Measurements from ENCODE around the gene TREH. TPM values are rescaled to one million over a fixed set of nuclear protein-coding genes. Genes with fewer than 3 reads are reported as not detected.

The TREH gene
- total RNA-seq, 1 experiment from 2014 or later = 0.05 TPM

DNA sequence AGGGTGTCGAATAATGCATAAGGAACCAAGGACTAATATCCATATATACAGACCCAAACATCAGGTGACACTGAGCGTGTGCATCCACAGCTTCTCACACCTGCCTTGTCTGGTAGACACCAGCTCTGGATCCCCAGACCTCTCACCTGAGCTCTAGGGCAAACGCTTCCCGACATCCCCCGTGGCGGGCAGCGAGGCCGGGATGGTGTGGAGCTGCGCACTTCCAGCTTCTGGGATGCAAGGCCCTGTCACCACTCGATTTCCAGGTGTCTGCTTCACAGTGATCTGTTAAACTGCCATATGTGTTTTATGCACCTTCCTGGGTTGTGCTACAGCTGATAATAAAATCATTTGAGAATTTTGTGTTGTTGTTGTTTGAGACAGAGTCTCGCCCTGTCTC is 15.3 kb upstream of the TREH start:
- BruUV-seq (replicated peaks) = no TSS peak
- CTCF ChIA-PET = interaction anchor here (0.7 kb wide), 1 partner anchor 59 kb away, joined by 3 read pairs; no protein-coding TSS in a partner anchor
- intact Hi-C loops (cut with micrococcal nuclease; ENCODE audit: unreplicated experiment) (loop anchor here (5.0 kb wide), 1 partner anchor 83 kb away; no protein-coding TSS in a partner anchor), in situ Hi-C loops (cut with HindIII; ENCODE audit: low pct_unique_long_range_greater_than_20kb, low sequenced_read_pairs) (no loop called here)
- no peak for ATAC-seq
- TF ChIP-seq, protein P1, sequence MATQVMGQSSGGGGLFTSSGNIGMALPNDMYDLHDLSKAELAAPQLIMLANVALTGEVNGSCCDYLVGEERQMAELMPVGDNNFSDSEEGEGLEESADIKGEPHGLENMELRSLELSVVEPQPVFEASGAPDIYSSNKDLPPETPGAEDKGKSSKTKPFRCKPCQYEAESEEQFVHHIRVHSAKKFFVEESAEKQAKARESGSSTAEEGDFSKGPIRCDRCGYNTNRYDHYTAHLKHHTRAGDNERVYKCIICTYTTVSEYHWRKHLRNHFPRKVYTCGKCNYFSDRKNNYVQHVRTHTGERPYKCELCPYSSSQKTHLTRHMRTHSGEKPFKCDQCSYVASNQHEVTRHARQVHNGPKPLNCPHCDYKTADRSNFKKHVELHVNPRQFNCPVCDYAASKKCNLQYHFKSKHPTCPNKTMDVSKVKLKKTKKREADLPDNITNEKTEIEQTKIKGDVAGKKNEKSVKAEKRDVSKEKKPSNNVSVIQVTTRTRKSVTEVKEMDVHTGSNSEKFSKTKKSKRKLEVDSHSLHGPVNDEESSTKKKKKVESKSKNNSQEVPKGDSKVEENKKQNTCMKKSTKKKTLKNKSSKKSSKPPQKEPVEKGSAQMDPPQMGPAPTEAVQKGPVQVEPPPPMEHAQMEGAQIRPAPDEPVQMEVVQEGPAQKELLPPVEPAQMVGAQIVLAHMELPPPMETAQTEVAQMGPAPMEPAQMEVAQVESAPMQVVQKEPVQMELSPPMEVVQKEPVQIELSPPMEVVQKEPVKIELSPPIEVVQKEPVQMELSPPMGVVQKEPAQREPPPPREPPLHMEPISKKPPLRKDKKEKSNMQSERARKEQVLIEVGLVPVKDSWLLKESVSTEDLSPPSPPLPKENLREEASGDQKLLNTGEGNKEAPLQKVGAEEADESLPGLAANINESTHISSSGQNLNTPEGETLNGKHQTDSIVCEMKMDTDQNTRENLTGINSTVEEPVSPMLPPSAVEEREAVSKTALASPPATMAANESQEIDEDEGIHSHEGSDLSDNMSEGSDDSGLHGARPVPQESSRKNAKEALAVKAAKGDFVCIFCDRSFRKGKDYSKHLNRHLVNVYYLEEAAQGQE (IDR thresholded peaks at IDR 0.05; ENCODE audit: insufficient read depth in 1 of 2, low read depth in 2 of 2, low read length in 1 of 2) = no peak
- TF ChIP-seq SIN3A (IDR thresholded peaks at IDR 0.05; ENCODE audit: borderline replicate concordance, insufficient read depth, low read depth, low read length) = no peak
- no peak for TF ChIP-seq POLR2AphosphoS5 (IDR thresholded peaks at IDR 0.05; ENCODE audit: low read depth, low read length)
- no peak for TF ChIP-seq TCF7L2 (IDR thresholded peaks at IDR 0.05; ENCODE audit: low read depth, low read length)
- TF ChIP-seq, protein P2, sequence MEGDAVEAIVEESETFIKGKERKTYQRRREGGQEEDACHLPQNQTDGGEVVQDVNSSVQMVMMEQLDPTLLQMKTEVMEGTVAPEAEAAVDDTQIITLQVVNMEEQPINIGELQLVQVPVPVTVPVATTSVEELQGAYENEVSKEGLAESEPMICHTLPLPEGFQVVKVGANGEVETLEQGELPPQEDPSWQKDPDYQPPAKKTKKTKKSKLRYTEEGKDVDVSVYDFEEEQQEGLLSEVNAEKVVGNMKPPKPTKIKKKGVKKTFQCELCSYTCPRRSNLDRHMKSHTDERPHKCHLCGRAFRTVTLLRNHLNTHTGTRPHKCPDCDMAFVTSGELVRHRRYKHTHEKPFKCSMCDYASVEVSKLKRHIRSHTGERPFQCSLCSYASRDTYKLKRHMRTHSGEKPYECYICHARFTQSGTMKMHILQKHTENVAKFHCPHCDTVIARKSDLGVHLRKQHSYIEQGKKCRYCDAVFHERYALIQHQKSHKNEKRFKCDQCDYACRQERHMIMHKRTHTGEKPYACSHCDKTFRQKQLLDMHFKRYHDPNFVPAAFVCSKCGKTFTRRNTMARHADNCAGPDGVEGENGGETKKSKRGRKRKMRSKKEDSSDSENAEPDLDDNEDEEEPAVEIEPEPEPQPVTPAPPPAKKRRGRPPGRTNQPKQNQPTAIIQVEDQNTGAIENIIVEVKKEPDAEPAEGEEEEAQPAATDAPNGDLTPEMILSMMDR (IDR thresholded peaks at IDR 0.05) = no peak
- Histone ChIP-seq H3K27me3 (ENCODE audit: control insufficient read depth, insufficient read depth, low read length) (no peaks in the 10 kb centered on the region), H3K4me3 (ENCODE audit: low read depth in 2 of 2, low read length in 2 of 2) (no peak overlapping the region), H3K9me3 (ENCODE audit: control insufficient read depth, insufficient read depth, low read depth, low read length) (no peaks in the 10 kb centered on the region), H3K4me1 (ENCODE audit: control insufficient read depth, insufficient read depth, low read length) (peaks cover 3% of the 10 kb centered on the region), H3K27ac (ENCODE audit: low read length) (no peak overlapping the region), H3K36me3 (ENCODE audit: control insufficient read depth, insufficient read depth, low read length) (no peaks in the 10 kb centered on the region)
- POLR2A ChIA-PET = no interaction called here
- no peak for DNase-seq (ENCODE audit: low read depth, low spot score)

DNA sequence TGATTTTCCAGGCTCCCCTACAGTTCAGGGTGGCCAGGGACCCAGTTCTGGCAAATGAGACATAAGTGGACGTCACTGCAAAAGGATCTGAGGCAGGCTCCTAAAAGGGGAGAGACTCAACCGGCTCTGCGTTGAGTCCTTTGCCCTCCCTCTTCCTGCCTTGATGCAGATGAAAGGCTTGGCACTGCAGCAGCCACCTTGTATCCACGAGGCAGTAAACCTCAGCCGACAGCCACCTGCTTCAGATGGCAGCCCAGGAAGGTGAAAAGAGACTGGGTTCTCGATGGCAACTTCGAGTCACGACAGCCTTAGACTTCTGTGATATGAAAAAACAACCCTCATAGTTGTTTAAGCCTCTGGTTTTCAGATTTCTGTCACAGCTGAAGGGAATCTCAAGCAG is 14.7 kb upstream of the TREH start:
- Histone ChIP-seq H3K4me1 (ENCODE audit: control insufficient read depth, insufficient read depth, low read length) (peaks cover 3% of the 10 kb centered on the region), H3K4me3 (ENCODE audit: low read depth in 2 of 2, low read length in 2 of 2) (no peak overlapping the region), H3K36me3 (ENCODE audit: control insufficient read depth, insufficient read depth, low read length) (no peaks in the 10 kb centered on the region), H3K27me3 (ENCODE audit: control insufficient read depth, insufficient read depth, low read length) (no peaks in the 10 kb centered on the region), H3K27ac (ENCODE audit: low read length) (no peak overlapping the region), H3K9me3 (ENCODE audit: control insufficient read depth, insufficient read depth, low read depth, low read length) (no peaks in the 10 kb centered on the region)
- in situ Hi-C loops (cut with HindIII; ENCODE audit: low pct_unique_long_range_greater_than_20kb, low sequenced_read_pairs) = no loop called here
- ATAC-seq (no peak), DNase-seq (ENCODE audit: low read depth, low spot score) (no peak)
- TF ChIP-seq TCF7L2 (IDR thresholded peaks at IDR 0.05; ENCODE audit: low read depth, low read length) = no peak
- TF ChIP-seq POLR2AphosphoS5 (IDR thresholded peaks at IDR 0.05; ENCODE audit: low read depth, low read length) = no peak
- TF ChIP-seq, protein P1 (IDR thresholded peaks at IDR 0.05; ENCODE audit: insufficient read depth in 1 of 2, low read depth in 2 of 2, low read length in 1 of 2) = no peak
- TF ChIP-seq, protein P2 (IDR thresholded peaks at IDR 0.05) = no peak
- intact Hi-C loops (cut with micrococcal nuclease; ENCODE audit: unreplicated experiment) = loop anchor here (5.0 kb wide), 1 partner anchor 83 kb away; no protein-coding TSS in a partner anchor
- ChIA-PET CTCF (interaction anchor here (0.7 kb wide), 1 partner anchor 59 kb away, joined by 3 read pairs; no protein-coding TSS in a partner anchor), POLR2A (interaction anchor here (0.6 kb wide), 1 partner anchor 248 kb away, joined by 15 read pairs; no protein-coding TSS in a partner anchor)
- BruUV-seq (replicated peaks) = no TSS peak
